Measurements from ENCODE around the gene MLPH.

Gene MLPH

DNA sequence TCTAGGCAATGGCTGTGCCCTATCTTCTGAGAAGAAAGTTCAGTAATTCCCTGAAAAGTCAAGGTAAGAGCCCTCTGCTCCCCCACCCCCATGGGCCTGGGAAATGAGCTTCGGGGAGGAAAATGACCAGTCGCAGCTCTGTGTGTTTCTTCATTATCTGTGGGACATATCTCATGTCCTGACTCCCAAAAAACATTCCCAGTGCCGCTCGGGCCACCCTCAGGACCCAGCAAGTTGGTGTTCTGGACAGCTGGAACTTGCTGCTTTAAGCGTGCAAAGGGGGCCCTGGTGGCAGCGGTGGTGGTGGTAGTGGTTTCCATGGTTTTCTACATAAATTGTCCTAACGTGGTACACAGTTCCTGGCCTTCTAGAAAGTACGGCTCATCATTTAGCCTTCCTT lies 62.2 kb downstream of the MLPH start:
- DNase-seq = no peak

DNA sequence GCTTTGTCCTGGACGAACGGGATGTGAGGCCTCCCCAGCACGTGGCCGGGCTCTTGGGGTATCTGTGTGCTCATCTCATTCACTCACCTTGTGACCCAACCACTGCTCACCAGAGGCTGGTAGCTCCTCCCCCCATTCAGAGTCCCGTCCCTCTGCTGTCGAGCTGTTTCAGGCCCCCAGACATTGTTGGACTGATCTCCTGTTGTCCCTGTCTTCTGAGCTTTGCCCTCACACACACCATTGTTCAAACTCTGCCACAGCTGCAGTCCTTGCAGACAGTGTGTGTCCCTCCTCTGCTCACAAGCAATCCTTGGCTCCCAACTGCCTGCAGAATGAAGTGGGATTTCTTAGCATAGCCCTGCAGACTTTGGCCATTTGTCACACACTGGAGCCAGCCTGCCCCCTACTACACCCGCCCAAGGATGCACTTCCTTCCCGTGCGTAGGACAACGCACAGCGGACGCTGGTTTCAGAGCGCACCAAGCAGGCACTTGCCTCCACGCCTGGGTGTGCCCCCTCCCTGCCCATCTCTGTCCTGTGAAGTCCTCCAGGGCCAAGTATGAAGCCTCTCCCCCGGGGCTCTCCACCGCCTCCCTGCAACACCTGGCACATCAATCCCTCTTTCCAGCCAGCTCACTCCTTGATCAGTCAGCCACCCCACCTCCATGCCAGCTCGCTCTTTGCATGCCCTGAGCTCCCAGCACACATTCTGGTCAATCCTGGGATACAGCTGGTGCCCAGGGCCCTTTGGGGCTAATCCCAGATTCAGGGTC lies 62.8 kb downstream of the MLPH start:
- no peak for DNase-seq

DNA sequence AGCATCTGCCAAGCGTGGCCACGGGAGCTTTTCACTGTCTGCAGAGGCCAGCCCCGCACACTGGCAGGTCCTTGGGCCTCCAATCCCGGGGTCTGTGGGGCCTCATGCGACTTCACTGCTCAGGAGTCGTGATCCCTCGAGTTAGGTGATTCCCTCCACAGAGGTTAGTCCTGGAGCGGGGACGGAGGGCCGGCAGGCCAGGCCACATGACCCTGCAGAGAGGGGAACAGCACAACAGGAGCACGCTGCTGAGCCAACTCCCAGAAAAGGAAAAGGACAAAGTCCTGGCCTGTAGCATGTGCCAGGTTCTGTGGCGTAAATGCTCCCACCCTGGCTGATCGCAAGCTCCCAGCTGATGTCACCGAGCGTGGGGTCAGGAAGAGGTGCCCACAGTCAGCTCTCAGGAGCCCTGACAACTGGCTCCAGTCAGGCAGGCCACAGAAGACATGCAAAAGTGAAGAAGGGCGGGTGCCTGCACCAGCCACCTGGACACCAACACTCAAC lies 64.1 kb downstream of the MLPH start:
- no peak for DNase-seq

DNA sequence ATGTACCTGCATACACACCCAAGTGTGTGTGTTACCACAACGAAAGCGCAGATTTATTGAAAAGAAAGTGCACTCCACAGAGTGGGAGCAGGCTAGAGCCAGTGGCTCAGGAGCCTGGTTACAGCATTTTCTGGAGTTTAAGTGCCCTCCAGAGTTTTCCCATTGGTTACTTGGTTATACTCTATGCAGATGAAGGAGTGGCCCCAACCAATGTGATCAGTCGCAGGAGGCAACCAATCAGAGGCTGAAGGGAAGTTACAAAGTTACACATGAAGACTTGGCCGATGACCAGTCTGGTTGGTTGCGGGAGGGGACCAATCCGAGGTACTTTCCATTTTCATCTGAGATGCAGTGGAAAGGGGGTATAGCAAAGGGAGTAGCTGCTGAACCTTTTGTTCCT lies 65.9 kb downstream of the MLPH start:
- no peak for DNase-seq

DNA sequence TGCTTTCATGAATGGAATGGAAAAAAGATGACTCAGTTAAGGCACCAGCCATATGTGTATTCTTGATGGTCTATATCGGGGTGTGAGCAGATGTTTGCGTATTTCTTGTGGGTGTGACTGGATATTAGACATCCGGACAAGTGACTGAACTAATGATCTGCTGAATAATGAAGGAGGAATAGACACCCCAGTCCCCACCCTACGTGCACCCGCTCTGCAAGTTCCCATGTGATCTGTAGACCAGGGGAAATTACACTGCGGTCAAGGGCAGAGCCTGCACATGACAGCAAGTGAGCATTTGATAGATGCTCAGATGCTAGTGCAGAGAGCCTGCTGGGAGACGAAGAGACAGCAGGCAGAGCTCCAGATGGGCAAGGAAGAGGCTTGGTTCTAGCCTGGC lies 66.9 kb downstream of the MLPH start:
- DNase-seq = no peak

DNA sequence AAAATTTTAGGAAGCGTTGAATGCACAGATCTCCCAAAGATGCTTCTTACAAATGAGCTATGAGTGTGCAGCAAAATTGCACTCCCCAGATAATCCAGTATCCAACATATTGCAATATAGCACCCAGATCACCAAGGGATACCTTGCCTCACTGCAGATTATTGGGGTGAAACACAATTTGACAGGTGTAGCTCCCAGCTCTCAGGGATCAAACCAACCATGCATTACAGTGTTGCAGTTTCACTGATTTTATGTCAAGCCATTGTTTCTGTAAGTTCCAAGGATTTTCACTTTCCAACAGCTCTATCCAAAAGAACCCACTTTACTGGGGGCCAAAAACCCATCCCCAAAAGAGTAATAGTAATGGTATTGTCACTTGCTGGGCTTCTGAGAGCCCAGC lies 68.5 kb downstream of the MLPH start:
- DNase-seq = no peak

DNA sequence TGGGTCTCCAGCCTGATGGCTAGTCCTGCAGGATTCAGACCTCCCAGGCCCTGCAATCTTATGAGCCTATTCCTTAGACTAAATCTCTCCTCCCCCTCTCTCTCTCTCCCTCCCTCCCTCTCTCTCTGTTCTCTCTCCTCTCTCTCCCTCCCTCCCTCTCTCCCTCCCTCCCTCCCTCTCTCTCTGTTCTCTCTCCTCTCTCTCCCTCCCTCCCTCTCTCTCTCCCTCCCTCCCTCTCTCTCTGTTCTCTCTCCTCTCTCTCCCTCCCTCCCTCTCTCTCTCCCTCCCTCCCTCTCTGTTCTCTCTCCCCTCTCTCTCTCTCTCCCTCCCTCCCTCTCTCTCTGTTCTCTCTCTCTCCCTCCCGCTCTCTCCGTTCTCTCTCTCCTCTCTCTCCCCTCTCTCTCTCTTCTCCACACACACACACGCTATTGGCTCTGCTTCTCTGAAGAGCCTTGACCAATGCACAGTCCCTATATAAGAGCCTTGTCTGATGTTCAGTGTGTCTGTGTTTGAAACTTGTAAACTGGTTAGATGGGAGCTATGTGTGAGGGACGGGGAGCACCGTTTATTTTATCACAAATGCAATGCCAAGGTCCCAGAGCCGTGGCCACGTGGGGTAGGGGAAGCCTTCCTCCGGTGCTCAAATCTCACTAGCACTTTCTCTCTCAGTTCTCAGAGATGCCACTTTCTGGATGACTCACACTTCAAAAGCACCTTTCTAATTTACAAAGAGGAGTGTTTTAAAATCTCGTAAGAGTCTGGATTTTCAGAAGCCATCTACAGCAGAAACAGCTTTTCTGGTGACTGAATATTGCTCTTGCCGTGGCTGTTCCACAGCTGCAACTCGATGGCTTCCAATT lies 70.0 kb downstream of the MLPH start:
- no peak for DNase-seq

DNA sequence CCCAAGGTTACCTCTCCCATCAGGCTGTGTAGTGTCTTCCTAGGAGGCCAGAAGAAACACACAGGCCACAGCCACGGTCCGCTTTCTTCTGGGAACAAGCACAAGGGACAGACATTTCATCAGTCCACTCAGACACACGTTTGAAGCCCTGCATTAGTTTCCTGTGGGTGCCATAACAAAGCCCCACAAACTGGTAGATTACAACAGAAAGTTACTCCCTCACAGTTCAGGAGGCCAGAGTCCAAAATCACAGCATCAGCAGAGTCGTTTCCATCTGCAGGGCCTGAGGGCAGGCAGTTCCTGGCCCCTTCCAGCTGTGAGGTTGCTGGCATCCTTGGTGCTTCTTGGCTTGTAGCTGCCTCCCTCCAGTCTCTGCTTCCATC lies 70.6 kb downstream of the MLPH start:
- no peak for DNase-seq

DNA sequence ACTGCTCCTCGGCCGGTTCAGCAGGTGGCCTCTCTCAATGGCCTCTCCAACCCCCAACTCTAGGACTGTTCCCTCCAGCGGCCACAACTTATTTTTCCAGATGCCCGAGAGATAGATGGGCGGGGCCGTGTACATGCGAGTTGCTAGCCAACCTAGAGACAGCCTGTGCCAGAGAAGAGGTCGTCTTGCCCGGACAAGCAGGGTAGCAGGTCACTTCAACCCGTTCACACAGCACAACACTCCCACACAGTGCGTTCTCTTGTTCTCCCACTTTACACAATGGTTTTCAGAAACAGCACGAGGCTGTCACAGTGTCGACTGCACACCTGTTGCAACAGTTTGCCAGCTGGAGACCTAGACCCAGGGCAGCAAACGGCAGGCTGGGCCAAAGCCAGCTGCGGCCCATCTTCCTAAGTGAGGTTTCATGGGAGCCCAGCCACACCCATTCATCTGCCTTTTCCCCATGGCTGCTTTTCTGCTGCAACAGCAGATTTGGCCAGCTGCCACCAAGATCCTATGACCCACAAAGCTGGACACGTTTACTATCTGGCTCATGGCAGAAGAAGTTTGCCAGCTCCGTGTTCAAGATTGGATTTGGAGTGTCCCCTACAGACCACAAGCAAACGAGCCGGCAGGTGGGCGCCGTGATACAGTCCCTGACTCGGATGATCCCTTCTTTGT lies 72.0 kb downstream of the MLPH start:
- DNase-seq = peak; percentile 60

DNA sequence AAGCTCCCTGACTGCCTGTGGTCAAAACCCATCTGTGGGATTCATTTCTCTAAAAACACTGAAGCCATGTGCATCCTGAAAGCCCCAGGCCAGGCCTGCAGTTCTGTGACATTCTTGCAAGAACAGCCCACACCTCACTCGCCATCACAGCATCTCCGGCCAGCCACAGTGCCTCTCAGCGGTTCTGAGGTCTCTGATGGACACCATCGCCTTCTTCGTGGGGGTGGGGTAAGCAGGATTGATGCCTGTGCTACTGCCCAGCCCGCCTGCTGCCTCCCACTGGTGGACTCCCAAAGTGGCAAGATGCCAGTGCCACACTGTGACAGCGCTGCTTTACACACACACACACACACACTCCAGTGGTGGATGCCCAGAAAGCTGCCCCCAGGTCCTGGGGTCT lies 74.2 kb downstream of the MLPH start:
- DNase-seq = no peak

DNA sequence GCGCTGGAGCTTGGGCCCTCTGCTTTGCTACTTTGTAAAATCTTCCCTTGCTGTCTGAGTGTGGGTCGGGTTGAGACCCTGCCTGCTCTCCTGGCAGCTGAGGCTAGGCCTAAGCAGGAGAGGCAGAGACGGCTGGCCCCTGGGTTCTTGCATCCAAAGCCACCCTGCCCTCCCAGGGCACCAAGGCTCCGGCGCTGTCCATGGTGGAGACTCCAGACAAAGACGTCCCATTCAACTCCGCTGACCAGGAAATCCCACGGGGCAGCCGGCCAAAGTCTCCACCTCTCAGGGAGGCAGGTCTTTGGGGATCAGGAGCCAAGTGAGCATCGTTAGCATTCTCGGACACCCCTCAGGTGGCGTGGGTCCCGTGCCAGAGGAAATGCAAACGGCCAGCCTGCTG lies 76.8 kb downstream of the MLPH start:
- DNase-seq = no peak

DNA sequence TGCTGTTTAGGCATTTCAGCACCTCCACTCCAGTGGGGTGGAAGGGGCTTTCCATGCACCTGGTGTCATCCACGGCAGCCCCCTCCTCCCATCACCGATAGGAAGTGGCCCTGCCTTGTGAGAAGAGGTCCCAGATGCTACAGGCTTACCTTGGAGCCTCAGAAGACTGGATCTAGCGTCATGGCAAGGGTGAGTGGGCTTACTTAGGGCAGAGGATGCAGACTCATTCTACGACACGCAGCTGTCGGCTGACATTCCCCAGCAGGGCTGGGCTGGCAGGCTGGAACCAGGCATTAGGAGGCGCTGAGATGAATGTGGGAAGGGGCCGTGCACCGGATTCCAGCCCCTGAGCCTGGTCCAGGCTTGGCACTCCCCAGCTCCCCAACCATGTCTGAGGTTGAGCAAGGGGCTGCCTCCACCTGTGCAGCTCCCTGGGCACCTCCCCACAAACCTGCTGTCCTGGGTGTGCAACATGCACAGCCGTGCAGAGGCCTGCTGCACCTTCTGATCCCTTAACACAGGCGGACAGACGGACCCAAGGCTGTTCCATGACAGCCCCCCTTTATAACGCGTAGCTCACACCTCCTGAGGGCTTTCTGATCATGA lies 77.6 kb downstream of the MLPH start:
- DNase-seq = no peak

DNA sequence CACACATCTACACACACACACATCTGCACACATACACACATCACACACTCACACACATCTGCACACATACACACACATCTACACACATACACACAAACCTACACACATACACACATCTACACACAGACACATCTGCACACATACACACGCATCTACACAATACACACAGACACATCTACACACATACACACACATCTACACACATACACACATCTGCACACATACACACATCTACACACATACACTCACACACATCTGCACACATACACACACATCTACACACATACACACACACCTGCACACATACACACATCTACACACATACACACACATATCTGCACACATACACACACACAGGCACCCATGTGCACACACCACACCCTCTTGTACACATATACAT lies 78.9 kb downstream of the MLPH start:
- DNase-seq = no peak

DNA sequence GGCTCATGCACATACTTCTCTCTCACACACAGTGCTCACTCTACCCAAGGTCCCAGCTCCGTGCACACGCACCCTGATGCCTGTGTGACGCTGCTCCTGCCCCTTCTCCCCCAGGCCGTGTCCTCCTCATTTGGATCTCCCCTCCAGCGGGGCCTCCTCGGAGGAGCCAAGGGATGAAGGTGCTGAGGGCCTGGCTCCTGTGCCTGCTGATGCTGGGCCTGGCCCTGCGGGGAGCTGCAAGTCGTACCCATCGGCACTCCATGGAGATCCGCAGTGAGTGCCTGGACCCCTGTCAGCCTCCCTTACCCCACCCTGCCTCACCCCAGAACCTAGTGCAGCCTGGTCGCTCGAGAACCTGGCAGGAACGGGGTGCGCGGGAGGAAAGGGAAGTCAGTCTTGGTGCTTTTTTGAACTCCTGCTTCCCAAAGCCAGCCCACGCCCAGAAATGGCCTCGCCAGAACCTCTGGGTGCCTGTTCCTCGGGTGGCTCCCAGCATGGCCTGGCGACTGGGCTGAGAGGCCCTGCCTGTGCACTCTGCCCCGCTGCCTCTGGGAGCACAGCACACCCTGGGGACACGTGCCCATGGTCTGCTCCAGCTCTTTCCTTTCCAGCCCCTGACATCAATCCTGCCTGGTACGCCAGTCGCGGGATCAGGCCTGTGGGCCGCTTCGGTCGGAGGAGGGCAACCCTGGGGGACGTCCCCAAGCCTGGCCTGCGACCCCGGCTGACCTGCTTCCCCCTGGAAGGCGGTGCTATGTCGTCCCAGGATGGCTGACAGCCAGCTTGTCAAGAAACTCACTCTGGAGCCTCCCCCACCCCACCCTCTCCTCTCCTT lies 79.6 kb downstream of the MLPH start, which contains the start of gene PRLH:
PRLH (plus strand) TSS at position 174 of the 835 bp plus-strand sequence; CDS start at position 174, 0 bp downstream.
- no peak for DNase-seq

DNA sequence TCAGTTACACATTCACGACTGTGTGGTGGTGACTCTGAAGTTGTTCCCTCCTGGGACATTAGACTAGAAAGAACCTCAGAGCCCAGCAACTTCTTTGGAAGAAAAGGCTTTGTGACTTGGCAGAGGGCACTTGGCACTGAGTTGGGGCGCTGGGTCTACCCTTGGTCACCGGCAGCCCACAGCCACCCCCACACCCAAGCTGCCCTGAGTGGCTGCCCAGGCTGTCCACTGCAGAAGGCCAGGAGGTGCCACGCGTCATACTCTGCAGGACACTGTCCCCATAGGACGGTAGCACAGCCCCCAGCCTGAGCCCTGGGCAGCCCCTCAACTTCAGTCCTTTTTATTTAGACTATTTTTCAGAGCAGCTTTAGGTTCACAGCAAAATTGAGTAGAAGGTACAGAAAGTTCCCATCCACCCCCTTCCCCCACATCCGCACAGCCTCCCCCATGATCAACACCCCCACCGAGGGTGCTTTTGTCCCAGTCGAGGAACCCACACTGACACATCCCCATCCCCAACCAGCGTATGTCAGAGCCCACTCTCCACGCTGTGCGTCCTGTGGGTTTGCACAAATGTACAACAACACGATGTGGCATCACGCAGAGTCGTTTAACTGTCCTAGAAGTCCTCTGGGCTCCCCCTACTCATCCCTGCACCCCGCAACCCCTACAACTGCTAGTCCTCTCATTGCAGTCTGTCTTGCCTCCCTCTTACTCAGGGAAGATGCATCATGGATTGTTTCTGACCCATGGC lies 80.4 kb downstream of the MLPH start:
- no peak for DNase-seq

DNA sequence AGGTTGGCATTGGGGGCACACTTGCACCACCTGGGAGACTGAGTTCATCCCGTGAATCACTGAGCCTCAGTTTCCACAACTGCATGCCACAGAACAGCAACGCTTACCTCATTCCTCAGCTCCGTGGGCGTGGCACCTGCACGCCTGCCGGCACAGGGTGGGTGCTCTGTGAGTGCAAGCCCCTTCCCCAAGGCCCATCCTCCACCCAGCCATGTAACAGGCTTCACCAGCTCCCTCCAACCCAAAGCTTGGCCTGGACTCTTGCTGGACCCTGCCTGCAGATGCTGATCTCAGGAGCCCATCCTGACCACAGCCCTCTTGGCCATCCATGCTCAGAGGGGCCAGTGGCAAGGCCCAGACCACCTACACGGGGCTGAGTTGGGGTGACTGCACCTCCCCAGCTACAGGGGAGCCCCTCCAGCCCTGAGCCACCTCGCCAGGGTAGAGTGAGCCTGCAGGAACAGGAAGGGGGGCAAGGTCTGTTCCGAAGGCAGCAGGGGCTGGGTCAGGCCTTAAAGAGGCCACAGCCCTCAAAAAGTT lies 81.1 kb downstream of the MLPH start:
- DNase-seq = no peak

DNA sequence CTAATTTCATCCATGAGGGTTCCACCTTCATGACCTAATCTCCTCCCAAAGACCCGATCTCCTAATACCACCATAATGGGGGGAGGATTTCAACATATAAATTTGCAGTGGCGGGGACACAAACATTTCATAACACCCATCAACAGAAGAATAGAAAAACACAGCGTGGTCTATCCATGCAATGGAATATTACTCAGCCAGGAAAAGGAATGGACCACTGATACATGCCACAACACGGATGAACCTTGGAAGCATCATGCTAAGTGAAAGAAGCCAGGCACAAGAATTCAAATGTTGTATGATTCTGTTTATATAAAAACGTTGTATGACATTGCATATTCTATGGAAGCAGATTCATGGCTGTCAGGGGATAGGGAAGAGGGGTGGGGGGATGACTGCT lies 82.0 kb downstream of the MLPH start:
- no peak for DNase-seq

DNA sequence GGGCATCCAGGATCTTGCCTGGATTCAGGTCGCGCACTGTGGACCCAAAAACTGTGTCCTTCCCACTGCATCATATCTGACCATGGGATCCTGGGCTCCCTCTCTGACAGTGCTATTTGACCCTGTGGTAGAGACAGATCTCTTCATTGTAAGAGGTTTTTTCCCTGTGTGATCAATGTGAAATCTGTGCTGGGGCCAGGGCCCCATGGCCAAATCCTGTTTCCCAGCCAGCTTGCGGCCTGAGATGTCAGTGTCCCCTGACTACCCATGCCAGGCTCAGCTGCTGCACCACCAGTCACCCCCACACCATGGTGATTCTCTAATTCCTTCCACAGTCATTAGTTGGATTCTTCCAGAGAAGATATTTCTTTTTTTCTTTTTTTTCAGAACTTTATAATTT lies 82.8 kb downstream of the MLPH start:
- no peak for DNase-seq

DNA sequence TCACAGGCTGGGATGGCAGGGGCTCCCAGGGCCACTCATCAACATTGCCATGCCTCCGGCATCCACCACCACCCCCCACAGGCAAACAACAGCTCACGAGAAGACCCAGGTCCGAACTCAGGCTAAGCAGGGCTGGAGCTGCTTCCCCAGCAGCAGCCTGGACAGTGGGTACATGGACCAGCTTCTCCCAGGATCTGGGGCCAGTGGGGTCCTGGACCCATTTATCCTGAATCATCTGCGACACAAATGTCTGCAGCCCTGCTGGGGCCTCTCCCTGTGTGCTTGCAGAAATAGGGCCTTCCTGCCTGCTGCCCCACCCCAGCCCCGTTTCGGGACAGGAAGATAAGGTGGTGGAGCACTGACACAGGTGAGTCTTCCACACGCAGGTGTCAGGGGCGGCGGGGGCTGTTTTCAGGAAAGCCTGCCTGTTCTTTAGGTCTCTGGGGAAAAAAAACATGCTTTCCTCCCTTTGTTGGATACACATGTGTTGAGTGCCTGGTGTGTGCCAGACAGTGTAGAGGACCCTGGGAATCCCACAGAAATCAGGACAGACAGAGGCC lies 83.8 kb downstream of the MLPH start:
- DNase-seq = no peak

DNA sequence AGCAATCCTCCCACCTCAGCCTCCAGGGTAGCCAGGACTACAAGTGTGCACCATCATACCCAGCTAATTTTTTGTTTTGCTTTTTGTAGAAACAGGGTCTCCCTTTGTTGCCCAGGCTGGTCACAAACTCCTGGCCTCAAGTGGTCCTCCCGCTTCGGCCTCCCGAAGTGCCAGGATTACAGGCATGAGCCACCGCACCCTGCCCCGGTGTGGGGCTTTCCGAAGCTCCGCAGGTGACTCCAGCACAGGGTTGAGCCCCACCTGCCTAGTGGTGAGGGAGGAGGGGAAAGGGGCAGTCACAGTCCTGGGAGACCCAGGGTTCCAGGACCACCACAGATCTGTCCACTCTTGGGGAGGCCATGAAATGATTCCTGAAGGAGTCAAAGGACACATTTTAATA lies 84.5 kb downstream of the MLPH start:
- no peak for DNase-seq

Data from DMS53 (cell line).